Smooth muscle cell (in vitro differentiated cells): ENCODE data around the gene LRRC73. TPM values are rescaled to one million over a fixed set of nuclear protein-coding genes. Genes with fewer than 3 reads are reported as not detected.
"Not testable (repeated sequence)": the region's sequence is repeated elsewhere in the genome, so short reads cannot be mapped to it uniquely, and the experiment has no call there.

Experiments used
- DNase-seq: peaks from one replicate; lab custom pipeline; 2025; ENCODE audit not compliant: unreplicated experiment; lab: John Stamatoyannopoulos, UW
- H2AFZ ChIP-seq: fragments of 200-600 bp; sonication (generic); 2 replicates; pipeline ENCODE4 v1.6.0; 2016; ENCODE audit warnings: antibody characterized with exemption, low read depth, mild to moderate bottlenecking
- H3F3A ChIP-seq: fragments of 200-600 bp; sonication (generic); 2 replicates; pipeline ENCODE4 v1.6.0; 2017; ENCODE audit warnings: antibody characterized with exemption, low read depth
- H3K27ac ChIP-seq: fragments of 200-600 bp; sonication (generic); 2 replicates; pipeline ENCODE4 v1.5.1; 2016; ENCODE audit warnings: low read depth, mild to moderate bottlenecking
- H3K27me3 ChIP-seq: fragments of 200-600 bp; sonication (generic); 2 replicates; pipeline ENCODE4 v1.6.1; 2016; ENCODE audit warnings: low read depth, mild to moderate bottlenecking
- H3K36me3 ChIP-seq: fragments of 200-600 bp; sonication (generic); 2 replicates; pipeline ENCODE4 v1.5.1; 2016; ENCODE audit warnings: low read depth
- H3K4me1 ChIP-seq: fragments of 200-600 bp; sonication (generic); 2 replicates; pipeline ENCODE4 v1.5.1; 2016; ENCODE audit warnings: low read depth
- H3K4me2 ChIP-seq: fragments of 200-600 bp; sonication (generic); 2 replicates; pipeline ENCODE4 v1.6.0; 2016; ENCODE audit warnings: mild to moderate bottlenecking
- H3K4me3 ChIP-seq: fragments of 200-600 bp; sonication (generic); 2 replicates; pipeline ENCODE4 v1.5.1; 2016; ENCODE audit warnings: mild to moderate bottlenecking
- H3K79me2 ChIP-seq: fragments of 200-600 bp; sonication (generic); 2 replicates; pipeline ENCODE4 v1.6.0; 2016; ENCODE audit warnings: low read depth, mild to moderate bottlenecking
- H3K9ac ChIP-seq: fragments of 200-600 bp; sonication (generic); 2 replicates; pipeline ENCODE4 v1.6.0; 2016; ENCODE audit warnings: low read depth
- H3K9me3 ChIP-seq: fragments of 200-600 bp; sonication (generic); replicated peaks from 2 replicates; pipeline ENCODE4 v1.5.1; 2016; ENCODE audit warnings: low read depth
- H4K20me1 ChIP-seq: fragments of 200-600 bp; sonication (generic); 2 replicates; pipeline ENCODE4 v1.6.0; 2016; ENCODE audit warnings: low read depth
- CTCF ChIP-seq: fragments of 200-600 bp; sonication (generic); IDR thresholded peaks from 2 replicates; pipeline ENCODE4 v1.5.1; 2017; ENCODE audit warnings: borderline replicate concordance, mild to moderate bottlenecking, antibody characterized with exemption; ENCODE audit not compliant: insufficient read depth, poor library complexity, severe bottlenecking
- WGBS: methylation state at CpG from one replicate; pipeline ENCODE4 v1.1.7; 2016; ENCODE audit warnings: low lambda C conversion rate; 5-methylcytosine and 5-hydroxymethylcytosine counted together
- polyA plus RNA-seq: library from polyadenylated mRNA; unstranded; fragments of >200 nt; fragmentation: Nextera tagmentation; extraction: Ambion mirVana; gene quantifications from 2 replicates; pipeline ENCODE4 v1.2.1, GENCODE V29; 2016
- total RNA-seq: library from RNA; depleted of rRNA; stranded (reverse); fragments of >200 nt; gene quantifications from 2 replicates; pipeline ENCODE4 v1.2.3, GENCODE V29; 2014

The LRRC73 gene
- total and polyA plus RNA-seq, 2 experiments from 2014 or later, result 2.1 to 2.2 TPM

GRCh38 chr6:43500921-43501320, 9.2 kb downstream of the LRRC73 start:
- DNase-seq, result no peak
- H3K4me3 ChIP-seq, result no peak overlapping the region
- no peaks in the 10 kb centered on the region for H4K20me1 ChIP-seq
- H3K9me3 ChIP-seq, result no peaks in the 10 kb centered on the region
- no peaks in the 10 kb centered on the region for H3K36me3 ChIP-seq
- no peak overlapping the region for H2AFZ ChIP-seq
- no peak overlapping the region for H3K4me2 ChIP-seq
- H3K27me3 ChIP-seq, result no peaks in the 10 kb centered on the region
- no peak overlapping the region for H3K27ac ChIP-seq
- H3F3A ChIP-seq, result no peaks in the 10 kb centered on the region
- 97% methylated on average over 3 of the region's 3 CpGs for WGBS
- peaks cover 6% of the 10 kb centered on the region for H3K4me1 ChIP-seq
- no peak overlapping the region for H3K9ac ChIP-seq
- TF ChIP-seq CTCF, result no peak
- H3K79me2 ChIP-seq, result no peaks in the 10 kb centered on the region

- 93% methylated on average over 12 of the region's 12 CpGs for WGBS
- H3K27ac ChIP-seq, result no peak overlapping the region
- H3K27me3 ChIP-seq, result no peaks in the 10 kb centered on the region
- no peaks in the 10 kb centered on the region for H3K36me3 ChIP-seq
- no peaks in the 10 kb centered on the region for H4K20me1 ChIP-seq
- H3F3A ChIP-seq, result no peaks in the 10 kb centered on the region
- H3K4me1 ChIP-seq, result peaks cover 10% of the 10 kb centered on the region
- no peak overlapping the region for H2AFZ ChIP-seq
- no peak for DNase-seq
- H3K4me3 ChIP-seq, result no peak overlapping the region
- H3K9ac ChIP-seq, result no peak overlapping the region
- H3K79me2 ChIP-seq, result peaks cover 1% of the 10 kb centered on the region
- no peak for TF ChIP-seq CTCF
- H3K4me2 ChIP-seq, result no peak overlapping the region
- no peaks in the 10 kb centered on the region for H3K9me3 ChIP-seq
Measured at GRCh38 chr6:43499028-43499815, 10.9 kb downstream of the LRRC73 start.

- H3K4me3 ChIP-seq, H3K9ac ChIP-seq, H3K9me3 ChIP-seq, H3F3A ChIP-seq, H3K27me3 ChIP-seq, H3K36me3 ChIP-seq, H3K4me2 ChIP-seq, H3K79me2 ChIP-seq, H2AFZ ChIP-seq, H3K27ac ChIP-seq, H4K20me1 ChIP-seq, DNase-seq: not testable (repeated sequence)
- 98% methylated on average over 5 of the region's 5 CpGs for WGBS
- H3K4me1 ChIP-seq, result peaks cover 10% of the 10 kb centered on the region
Measured at GRCh38 chr6:43498291-43498690, 11.9 kb downstream of the LRRC73 start.

- H3K9ac ChIP-seq, result no peak overlapping the region
- H2AFZ ChIP-seq, result no peak overlapping the region
- H3K4me2 ChIP-seq, result no peak overlapping the region
- H3K27ac ChIP-seq, result no peak overlapping the region
- DNase-seq, result no peak
- peaks cover 7% of the 10 kb centered on the region for H3K79me2 ChIP-seq
- no peak for TF ChIP-seq CTCF
- H4K20me1 ChIP-seq, result no peaks in the 10 kb centered on the region
- peaks cover 16% of the 10 kb centered on the region for H3K4me1 ChIP-seq
- H3F3A ChIP-seq, result no peaks in the 10 kb centered on the region
- H3K27me3 ChIP-seq, result no peaks in the 10 kb centered on the region
- H3K9me3 ChIP-seq, result no peaks in the 10 kb centered on the region
- H3K4me3 ChIP-seq, result no peak overlapping the region
- WGBS, result 95% methylated on average over 8 of the region's 12 CpGs
- no peaks in the 10 kb centered on the region for H3K36me3 ChIP-seq
Measured at GRCh38 chr6:43497689-43498088, 12.5 kb downstream of the LRRC73 start.
